SK-N-SH (cell line): ENCODE data around the gene MLIP. TPM values are rescaled to one million over a fixed set of nuclear protein-coding genes. Genes with fewer than 3 reads are reported as not detected.
A peak's percentile ranks its signal among the peaks of the same experiment; 100 is the strongest.

ENCODE experiments used
- CTCF ChIA-PET: fragments of 300-600, 350-600 bp; formaldehyde crosslinking; extraction: SDS; loops from one replicate; lab custom pipeline; 2021; lab: Yijun Ruan, JAX
- POLR2A ChIA-PET: fragments of 350-600 bp; sonication (Branson Sonifier 250); formaldehyde crosslinking; extraction: SDS; loops from one replicate; lab custom pipeline; 2020; ENCODE audit warnings: antibody characterized with exemption, inconsistent platforms; lab: Yijun Ruan, JAX
- DNase-seq: peaks from one replicate; pipeline ENCODE4 v3.0.0; 2012
- H2AFZ ChIP-seq: fragments of 200-600 bp; sonication (generic); 2 replicates; pipeline ENCODE4 v1.8.1; 2016; ENCODE audit warnings: antibody characterized with exemption, mild to moderate bottlenecking, low read depth
- H3F3A ChIP-seq: fragments of 200-600 bp; sonication (generic); replicated peaks from 2 replicates; pipeline ENCODE3; 2016; ENCODE audit warnings: antibody characterized with exemption, mild to moderate bottlenecking; ENCODE audit not compliant: insufficient read depth
- H3K27ac ChIP-seq, 2 experiments: fragments of 200-500 bp in 1 of 2; fragments of 200-600 bp in 1 of 2; sonication (Bioruptor generic) in 1 of 2; sonication (generic), shearing (Covaris generic) in 1 of 2; 2 replicates each; pipeline versions ENCODE4 v1.5.1 to v1.6.1; 2014 to 2016; ENCODE audit warnings: low read depth in 2 of 2, inconsistent platforms in 1 of 2, low read length in 1 of 2, mild to moderate bottlenecking in 1 of 2, mixed read lengths in 1 of 2
- H3K27me3 ChIP-seq: fragments of 200-600 bp; sonication (generic), shearing (Covaris generic); 2 replicates; pipeline ENCODE4 v1.6.1; 2016; ENCODE audit warnings: mixed run types; ENCODE audit not compliant: insufficient read depth
- H3K36me3 ChIP-seq, 2 experiments: fragments of 200-500 bp in 1 of 2; fragments of 200-600 bp in 1 of 2; sonication (Bioruptor generic) in 1 of 2; sonication (generic) in 1 of 2; replicated peaks in 1 of 2; 2 replicates each; pipeline versions ENCODE3 to v1.5.1; 2014 to 2016; ENCODE audit warnings: low read length in 1 of 2, mild to moderate bottlenecking in 1 of 2; ENCODE audit not compliant: insufficient read depth in 2 of 2, control insufficient read depth in 1 of 2
- H3K4me1 ChIP-seq, 2 experiments: fragments of 200-500 bp in 1 of 2; fragments of 200-600 bp in 1 of 2; sonication (Bioruptor generic) in 1 of 2; sonication (generic), shearing (Covaris generic) in 1 of 2; 2 replicates each; pipeline versions ENCODE4 v1.5.1 to v1.6.1; 2014 to 2016; ENCODE audit warnings: low read depth in 1 of 2, low read length in 1 of 2, mixed run types in 1 of 2; ENCODE audit not compliant: insufficient read depth in 2 of 2, control insufficient read depth in 1 of 2
- H3K4me2 ChIP-seq: fragments of 200-600 bp; sonication (generic), shearing (Covaris generic); 2 replicates; pipeline ENCODE4 v1.6.1; 2017; ENCODE audit warnings: mixed run types
- H3K4me3 ChIP-seq, 2 experiments: fragments of 200-500 bp in 1 of 2; fragments of 200-600 bp in 1 of 2; sonication (Bioruptor generic) in 1 of 2; sonication (generic), shearing (Covaris generic) in 1 of 2; 2 replicates each; pipeline versions ENCODE4 v1.5.1 to v1.8.1; 2014 to 2016; ENCODE audit warnings: low read depth in 2 of 2, inconsistent platforms in 1 of 2, low read length in 1 of 2, mild to moderate bottlenecking in 1 of 2, mixed read lengths in 1 of 2, moderate library complexity in 1 of 2
- H3K79me2 ChIP-seq: fragments of 200-600 bp; sonication (generic); 2 replicates; pipeline ENCODE4 v1.8.1; 2017; ENCODE audit warnings: mild to moderate bottlenecking; ENCODE audit not compliant: insufficient read depth
- H3K9ac ChIP-seq: fragments of 200-600 bp; sonication (generic); 2 replicates; pipeline ENCODE4 v1.6.1; 2017; ENCODE audit warnings: mixed run types
- H3K9me2 ChIP-seq: fragments of 200-600 bp; sonication (generic); 2 replicates; pipeline ENCODE4 v1.6.1; 2017; ENCODE audit warnings: mixed run types
- H3K9me3 ChIP-seq: fragments of 200-600 bp; sonication (generic); 2 replicates; pipeline ENCODE4 v1.6.1; 2017; ENCODE audit warnings: mixed run types, mild to moderate bottlenecking, moderate library complexity
- H4K20me1 ChIP-seq: fragments of 200-600 bp; sonication (generic); 2 replicates; pipeline ENCODE4 v1.6.1; 2017; ENCODE audit warnings: mild to moderate bottlenecking, mixed run types; ENCODE audit not compliant: insufficient read depth
- EZH2phosphoT487 ChIP-seq: fragments of 200-600 bp; sonication (generic); IDR thresholded peaks from 2 replicates; pipeline ENCODE4 v1.6.1; 2017; ENCODE audit warnings: low read depth, mixed run types, mild to moderate bottlenecking, antibody characterized with exemption, moderate library complexity, borderline replicate concordance
- FOSL2 ChIP-seq: IDR thresholded peaks from 2 replicates; pipeline ENCODE4 v1.4.0; 2012; ENCODE audit warnings: low read depth, mild to moderate bottlenecking, moderate library complexity, borderline replicate concordance
- NFIC ChIP-seq: IDR thresholded peaks from 2 replicates; pipeline ENCODE4 v1.4.0; 2012; ENCODE audit warnings: borderline replicate concordance
- RFX5 ChIP-seq: IDR thresholded peaks from 2 replicates; pipeline ENCODE4 v1.6.1; 2012; ENCODE audit warnings: mild to moderate bottlenecking, improper control_type of control experiment, low read length
- SIN3A ChIP-seq: IDR thresholded peaks from 2 replicates; pipeline ENCODE4 v1.6.1; 2012; ENCODE audit warnings: low read depth, mild to moderate bottlenecking, low read length, moderate library complexity, borderline replicate concordance
- SMC3 ChIP-seq: IDR thresholded peaks from 2 replicates; pipeline ENCODE4 v1.6.1; 2012; ENCODE audit warnings: low read depth, low read length, improper control_type of control experiment
- TCF12 ChIP-seq: IDR thresholded peaks from 2 replicates; pipeline ENCODE4 v1.4.0; 2012
- YY1 ChIP-seq: IDR thresholded peaks from 2 replicates; pipeline ENCODE4 v1.4.0; 2012; ENCODE audit warnings: low read depth, mild to moderate bottlenecking
- WGBS: methylation state at CpG from one replicate; pipeline ENCODE4 v1.1.6; 2017; ENCODE audit warnings: low lambda C conversion rate; 5-methylcytosine and 5-hydroxymethylcytosine counted together
- polyA plus RNA-seq, 3 experiments: library from polyadenylated mRNA; depleted of rRNA; stranded (reverse); fragments of >200 nt; gene quantifications; 2 replicates each; pipeline ENCODE4 v1.2.3, GENCODE V29; 2012
- TF ChIP-seq, protein P1 (sequence below): fragments of 150-350 bp; IDR thresholded peaks from 2 replicates; pipeline ENCODE4 v1.6.1; 2016; ENCODE audit warnings: mild to moderate bottlenecking, low read depth, low read length
- TF ChIP-seq, protein P2 (sequence below): IDR thresholded peaks from 2 replicates; pipeline ENCODE4 v1.4.0; 2012; ENCODE audit warnings: low read depth, borderline replicate concordance
- TF ChIP-seq, protein P3 (sequence below): IDR thresholded peaks from 2 replicates; pipeline ENCODE4 v1.4.0; 2012; ENCODE audit warnings: low read depth, borderline replicate concordance

The MLIP gene
- polyA plus RNA-seq, 1 of the 3 experiments (the other 2 are of a cell fraction), result not detected

DNA sequence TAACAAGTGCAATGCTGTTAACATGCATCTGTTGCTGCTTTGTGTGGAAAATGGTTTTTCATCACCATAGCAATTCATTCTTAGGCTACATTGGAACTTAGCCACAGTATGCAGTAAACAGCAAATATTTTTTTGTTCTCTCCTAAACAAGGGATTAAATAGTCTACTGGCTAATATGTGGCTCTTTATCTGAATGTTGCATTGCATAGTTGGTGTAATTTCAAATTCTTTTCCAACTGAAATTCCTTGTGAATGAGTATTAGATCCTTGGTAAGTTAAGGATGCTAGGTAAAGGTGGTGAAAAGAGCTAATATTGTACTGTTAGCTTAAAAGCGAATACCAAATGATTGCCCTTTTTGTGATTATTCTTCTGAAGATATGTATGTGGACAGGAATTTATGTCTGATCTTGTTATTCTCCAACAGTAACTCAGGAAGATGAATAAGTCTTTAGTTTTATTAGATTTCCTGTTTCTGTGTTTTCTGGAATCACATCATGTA lies 958 bp downstream of the MLIP start:
- no peak overlapping the region for H3K9ac ChIP-seq
- POLR2A ChIA-PET, result no interaction called here
- H4K20me1 ChIP-seq, result no peaks in the 10 kb centered on the region
- TF ChIP-seq, protein P1, sequence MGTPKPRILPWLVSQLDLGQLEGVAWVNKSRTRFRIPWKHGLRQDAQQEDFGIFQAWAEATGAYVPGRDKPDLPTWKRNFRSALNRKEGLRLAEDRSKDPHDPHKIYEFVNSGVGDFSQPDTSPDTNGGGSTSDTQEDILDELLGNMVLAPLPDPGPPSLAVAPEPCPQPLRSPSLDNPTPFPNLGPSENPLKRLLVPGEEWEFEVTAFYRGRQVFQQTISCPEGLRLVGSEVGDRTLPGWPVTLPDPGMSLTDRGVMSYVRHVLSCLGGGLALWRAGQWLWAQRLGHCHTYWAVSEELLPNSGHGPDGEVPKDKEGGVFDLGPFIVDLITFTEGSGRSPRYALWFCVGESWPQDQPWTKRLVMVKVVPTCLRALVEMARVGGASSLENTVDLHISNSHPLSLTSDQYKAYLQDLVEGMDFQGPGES, result no peak
- no peak for TF ChIP-seq SIN3A
- TF ChIP-seq, protein P2, sequence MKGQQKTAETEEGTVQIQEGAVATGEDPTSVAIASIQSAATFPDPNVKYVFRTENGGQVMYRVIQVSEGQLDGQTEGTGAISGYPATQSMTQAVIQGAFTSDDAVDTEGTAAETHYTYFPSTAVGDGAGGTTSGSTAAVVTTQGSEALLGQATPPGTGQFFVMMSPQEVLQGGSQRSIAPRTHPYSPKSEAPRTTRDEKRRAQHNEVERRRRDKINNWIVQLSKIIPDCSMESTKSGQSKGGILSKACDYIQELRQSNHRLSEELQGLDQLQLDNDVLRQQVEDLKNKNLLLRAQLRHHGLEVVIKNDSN, result no peak
- TF ChIP-seq RFX5, result no peak
- TF ChIP-seq FOSL2, result no peak
- no peak for TF ChIP-seq NFIC
- no peak for TF ChIP-seq EZH2phosphoT487
- H3K4me1 ChIP-seq, result peaks cover 0 to 4% of the 10 kb centered on the region in 2 experiments; a peak in 3 of 4 replicates
- H3K27ac ChIP-seq, result peak overlapping the region in 1 of 2 experiments; percentile 76; a peak in 1 of 4 replicates
- H3K4me2 ChIP-seq, result no peak overlapping the region
- no peak for DNase-seq
- 11% methylated on average over 1 of the region's 1 CpG for WGBS
- no peaks in the 10 kb centered on the region for H3K36me3 ChIP-seq
- no peaks in the 10 kb centered on the region for H3F3A ChIP-seq
- no peaks in the 10 kb centered on the region for H3K79me2 ChIP-seq
- CTCF ChIA-PET, result no interaction called here
- H2AFZ ChIP-seq, result no peak overlapping the region
- H3K9me3 ChIP-seq, result no peaks in the 10 kb centered on the region
- H3K9me2 ChIP-seq, result no peaks in the 10 kb centered on the region
- H3K4me3 ChIP-seq, result no peak overlapping the region
- H3K27me3 ChIP-seq, result peaks cover 8% of the 10 kb centered on the region; the same call in 1 of the 2 replicates

DNA sequence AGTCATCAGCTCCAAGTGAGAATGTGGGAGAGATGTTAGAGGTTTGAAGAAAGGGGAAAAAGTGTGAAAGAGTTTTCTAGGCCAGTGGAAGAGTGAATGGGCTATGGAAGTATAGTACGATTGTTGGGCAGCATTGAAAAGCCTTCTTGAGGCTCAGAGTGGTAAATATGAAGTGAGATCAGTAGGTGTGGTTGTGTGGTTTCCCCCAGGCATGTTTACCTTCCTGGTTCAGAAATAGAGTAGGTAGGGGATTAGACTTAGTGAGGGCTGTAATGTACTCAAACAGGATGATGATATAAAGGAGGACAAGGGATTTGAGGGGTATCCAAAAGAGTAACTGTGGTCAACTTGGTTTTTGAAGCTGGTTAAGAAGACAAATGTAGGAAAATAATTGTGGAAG lies 3.7 kb downstream of the MLIP start:
- TF ChIP-seq SMC3 (no peak), RFX5 (no peak), TCF12 (no peak), SIN3A (no peak), YY1 (no peak), EZH2phosphoT487 (no peak)
- TF ChIP-seq, protein P3, sequence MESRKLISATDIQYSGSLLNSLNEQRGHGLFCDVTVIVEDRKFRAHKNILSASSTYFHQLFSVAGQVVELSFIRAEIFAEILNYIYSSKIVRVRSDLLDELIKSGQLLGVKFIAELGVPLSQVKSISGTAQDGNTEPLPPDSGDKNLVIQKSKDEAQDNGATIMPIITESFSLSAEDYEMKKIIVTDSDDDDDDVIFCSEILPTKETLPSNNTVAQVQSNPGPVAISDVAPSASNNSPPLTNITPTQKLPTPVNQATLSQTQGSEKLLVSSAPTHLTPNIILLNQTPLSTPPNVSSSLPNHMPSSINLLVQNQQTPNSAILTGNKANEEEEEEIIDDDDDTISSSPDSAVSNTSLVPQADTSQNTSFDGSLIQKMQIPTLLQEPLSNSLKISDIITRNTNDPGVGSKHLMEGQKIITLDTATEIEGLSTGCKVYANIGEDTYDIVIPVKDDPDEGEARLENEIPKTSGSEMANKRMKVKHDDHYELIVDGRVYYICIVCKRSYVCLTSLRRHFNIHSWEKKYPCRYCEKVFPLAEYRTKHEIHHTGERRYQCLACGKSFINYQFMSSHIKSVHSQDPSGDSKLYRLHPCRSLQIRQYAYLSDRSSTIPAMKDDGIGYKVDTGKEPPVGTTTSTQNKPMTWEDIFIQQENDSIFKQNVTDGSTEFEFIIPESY, result no peak
- H3K4me2 ChIP-seq, result no peak overlapping the region
- CTCF ChIA-PET, result no interaction called here

More for the DNA sequence above, 3.7 kb downstream of the MLIP start:
- H3K4me1 ChIP-seq, result no peaks in the 10 kb centered on the region; a peak in 2 of 4 replicates
- H3F3A ChIP-seq, result no peaks in the 10 kb centered on the region
- H3K27ac ChIP-seq, result no peak overlapping the region
- POLR2A ChIA-PET, result no interaction called here
- H3K9me3 ChIP-seq, result no peaks in the 10 kb centered on the region
- no peak overlapping the region for H3K4me3 ChIP-seq
- no peaks in the 10 kb centered on the region for H3K9me2 ChIP-seq
- H3K27me3 ChIP-seq, result peaks cover 8% of the 10 kb centered on the region; the same call in 1 of the 2 replicates
- WGBS, result 6% methylated on average over 1 of the region's 1 CpG
- no peaks in the 10 kb centered on the region for H3K79me2 ChIP-seq
- H3K9ac ChIP-seq, result no peak overlapping the region
- H3K36me3 ChIP-seq, result no peaks in the 10 kb centered on the region
- DNase-seq, result no peak
- no peak overlapping the region for H2AFZ ChIP-seq
- H4K20me1 ChIP-seq, result no peaks in the 10 kb centered on the region
